Ascending aorta (tissue), 2 donors: ENCODE data around the gene CFAP43. TPM values are rescaled to one million over a fixed set of nuclear protein-coding genes. Genes with fewer than 3 reads are reported as not detected.

Experiments
- DNase-seq, 2 donors: peaks; one replicate each; pipeline ENCODE4 v3.0.0-alpha.2; 2019; ENCODE audit warnings: low spot score in 2 of 2
- H3K27ac ChIP-seq, 2 donors: fragments of 200-600 bp; sonication (generic); one replicate each; pipeline ENCODE4 v1.5.1; 2016 to 2017; ENCODE audit warnings: mild to moderate bottlenecking in 1 of 2
- H3K27me3 ChIP-seq: fragments of 200-600 bp; sonication (generic); one replicate; pipeline ENCODE4 v1.5.1; 2017
- H3K36me3 ChIP-seq, 2 donors: fragments of 200-600 bp; sonication (generic); one replicate each; pipeline ENCODE4 v1.5.1; 2016
- H3K4me1 ChIP-seq, 2 donors: fragments of 200-600 bp; sonication (generic); one replicate each; pipeline ENCODE4 v1.5.1; 2016 to 2017; ENCODE audit warnings: mild to moderate bottlenecking in 1 of 2
- H3K4me3 ChIP-seq, 2 donors: fragments of 200-600 bp; sonication (generic); one replicate each; pipeline ENCODE4 v1.5.1; 2016 to 2017; ENCODE audit warnings: mild to moderate bottlenecking in 1 of 2
- H3K9me3 ChIP-seq, 2 donors: fragments of 200-600 bp; sonication (generic); one replicate each; pipeline ENCODE4 v1.5.1; 2016
- CTCF ChIP-seq, 3 experiments: fragments of 200-600 bp in 2 of 3; fragments of 450-650 bp in 1 of 3; sonication (generic) in 2 of 3; IDR thresholded peaks; one replicate each; pipeline ENCODE4 v1.5.1; 2016 to 2019; ENCODE audit warnings: antibody characterized with exemption in 3 of 3, mild to moderate bottlenecking in 1 of 3, moderate library complexity in 1 of 3
- intact Hi-C: fragments of 100-400 bp; cut with DNase I; formaldehyde crosslinking; loops from one replicate; pipeline ENCODE4 v1.15.1; 2023
- total RNA-seq: library from RNA; depleted of rRNA; stranded (reverse); fragments of >200 nt; gene quantifications from one replicate; pipeline ENCODE4 v1.1.0, GENCODE V29; 2016

The CFAP43 gene
- 0.96 TPM for total RNA-seq

DNA sequence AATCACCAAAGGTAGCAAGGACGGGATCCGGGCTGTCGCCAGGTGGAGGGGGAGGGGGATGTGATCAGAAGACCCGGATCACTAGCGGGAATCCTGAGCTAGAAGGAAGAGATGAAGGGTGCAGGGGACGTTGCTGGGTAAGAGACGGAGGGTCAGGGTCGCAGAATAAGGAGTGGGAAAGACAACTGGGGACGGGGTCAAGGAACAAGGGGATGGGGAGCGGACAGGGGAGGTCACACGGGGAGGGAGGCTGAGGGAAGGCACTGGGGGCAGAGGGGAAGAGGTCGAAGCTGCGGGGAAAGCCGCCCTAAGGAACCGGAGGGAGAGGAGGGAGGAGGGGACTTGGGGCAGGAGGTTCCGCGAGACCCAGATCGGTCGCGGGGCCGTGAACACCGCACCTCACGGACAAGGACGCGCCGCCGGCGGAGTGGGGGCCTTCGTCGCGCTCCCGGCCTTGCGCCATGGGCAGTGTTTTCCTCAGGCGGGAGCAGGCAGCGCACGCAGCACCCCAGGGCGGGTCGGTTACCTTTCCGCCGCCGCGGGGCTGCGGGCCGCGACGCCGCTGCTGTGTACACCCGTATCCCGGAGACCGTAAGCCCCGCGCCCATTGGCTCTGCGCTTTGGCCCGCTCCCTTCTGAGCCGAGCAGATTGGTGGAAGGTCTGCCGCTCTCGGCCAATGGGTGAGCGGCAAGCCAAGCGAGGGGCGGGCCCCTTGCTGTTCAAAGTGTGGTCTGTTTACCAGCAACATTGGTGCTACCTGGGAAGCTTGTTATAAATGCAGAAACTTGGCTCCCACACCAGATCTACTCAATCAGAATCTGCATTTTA lies at the start of gene CFAP43:
TSS of gene CFAP43 (minus strand) at position 581 of the 829 bp plus-strand sequence. CDS start at position 463, 118 bp downstream.
- H3K27me3 ChIP-seq, result no peaks in the 10 kb centered on the region
- H3K4me1 ChIP-seq, result peaks cover 0 to 7% of the 10 kb centered on the region in 2 donors
- intact Hi-C loops, result loop anchor here (1.0 to 2.0 kb wide), 4 partner anchors 23 to 121 kb away; partner anchors contain the start of genes CFAP58 and GSTO2
- peak; percentile 92 to 99 for DNase-seq
- H3K9me3 ChIP-seq, result no peaks in the 10 kb centered on the region
- peak within 1 kb of the TSS; percentile 71 to 88 for H3K4me3 ChIP-seq
- no peak within 1 kb of the TSS for H3K27ac ChIP-seq
- H3K36me3 ChIP-seq, result no peaks in the 10 kb centered on the region
- no peak for TF ChIP-seq CTCF (IDR thresholded peaks at IDR 0.05)

DNA sequence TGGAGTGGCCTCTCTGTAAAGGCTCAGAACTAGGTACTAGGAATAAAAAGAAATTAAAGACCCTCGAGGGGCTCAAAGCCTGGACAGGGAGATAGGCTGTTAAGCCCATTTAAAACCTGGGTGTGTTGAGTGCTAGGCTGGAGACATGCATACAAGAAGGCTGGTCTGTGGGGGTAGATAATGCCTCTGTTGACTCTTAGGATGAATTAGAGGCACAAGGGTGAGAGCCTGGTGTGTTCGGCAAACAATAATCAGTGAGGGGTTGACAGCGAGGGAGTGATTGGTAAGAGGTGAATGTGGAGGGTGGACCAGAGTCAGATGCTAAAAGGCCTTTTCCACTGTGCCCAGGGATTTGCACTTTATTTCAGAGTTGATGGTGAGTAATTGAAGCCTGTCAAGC lies 49.5 kb upstream of the CFAP43 start:
- H3K9me3 ChIP-seq, result no peaks in the 10 kb centered on the region
- H3K4me3 ChIP-seq, result no peak overlapping the region
- no peak overlapping the region for H3K27ac ChIP-seq
- no peak for TF ChIP-seq CTCF (IDR thresholded peaks at IDR 0.05)
- DNase-seq, result no peak
- intact Hi-C loops, result no loop called here
- no peaks in the 10 kb centered on the region for H3K4me1 ChIP-seq
- H3K36me3 ChIP-seq, result no peaks in the 10 kb centered on the region
- no peaks in the 10 kb centered on the region for H3K27me3 ChIP-seq

DNA sequence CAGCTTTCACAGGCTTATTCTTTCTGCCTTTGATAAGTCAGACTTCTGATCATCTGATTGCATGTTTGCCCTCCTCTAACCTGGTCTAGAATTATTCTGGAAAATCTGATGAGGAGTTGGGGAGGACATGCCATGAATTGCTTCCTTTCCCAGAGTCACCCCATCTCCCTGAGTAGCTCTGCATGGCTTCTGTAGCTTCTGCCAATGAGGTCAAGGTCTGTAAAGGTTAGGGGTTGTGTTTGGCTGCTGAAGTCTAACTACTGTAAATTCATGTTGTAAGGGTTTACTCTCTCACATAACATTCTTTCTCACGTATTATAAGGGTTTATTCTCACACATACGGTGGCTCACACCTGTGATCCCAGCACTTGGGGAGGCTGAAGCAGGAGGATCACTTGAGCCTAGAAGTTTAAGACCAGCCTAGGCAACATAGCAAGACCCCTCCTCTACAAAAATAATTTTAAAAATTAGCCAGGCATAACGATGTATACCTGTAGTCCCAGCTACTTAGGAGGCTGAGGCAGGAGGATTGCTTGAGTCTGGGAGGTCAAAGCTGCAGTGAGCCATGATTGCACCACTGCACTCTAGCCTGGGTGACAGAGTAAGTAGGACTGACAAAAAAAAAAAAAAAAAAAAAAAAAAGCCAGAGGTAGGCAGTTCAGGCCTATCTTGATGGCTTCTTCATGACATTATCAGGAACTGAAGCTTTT lies 47.5 kb upstream of the CFAP43 start:
- no peaks in the 10 kb centered on the region for H3K4me1 ChIP-seq
- no peak overlapping the region for H3K4me3 ChIP-seq
- intact Hi-C loops, result no loop called here
- H3K27ac ChIP-seq, result no peak overlapping the region
- no peaks in the 10 kb centered on the region for H3K36me3 ChIP-seq
- no peak for DNase-seq
- no peaks in the 10 kb centered on the region for H3K27me3 ChIP-seq
- H3K9me3 ChIP-seq, result no peaks in the 10 kb centered on the region
- TF ChIP-seq CTCF (IDR thresholded peaks at IDR 0.05), result no peak

GRCh38 chr10:104277785-104278184 lies 45.6 kb upstream of the CFAP43 start:
- no peak for DNase-seq
- Histone ChIP-seq H3K27me3 (no peaks in the 10 kb centered on the region), H3K36me3 (no peaks in the 10 kb centered on the region), H3K4me1 (no peaks in the 10 kb centered on the region), H3K27ac (no peak overlapping the region), H3K9me3 (no peaks in the 10 kb centered on the region), H3K4me3 (no peak overlapping the region)
- TF ChIP-seq CTCF (IDR thresholded peaks at IDR 0.05), result no peak
- intact Hi-C loops, result no loop called here

GRCh38 chr10:104276192-104276591 lies 44.0 kb upstream of the CFAP43 start:
- Histone ChIP-seq H3K27me3 (no peaks in the 10 kb centered on the region), H3K27ac (no peak overlapping the region), H3K9me3 (no peaks in the 10 kb centered on the region), H3K4me1 (no peaks in the 10 kb centered on the region), H3K36me3 (no peaks in the 10 kb centered on the region), H3K4me3 (no peak overlapping the region)
- intact Hi-C loops, result no loop called here
- no peak for TF ChIP-seq CTCF (IDR thresholded peaks at IDR 0.05)
- no peak for DNase-seq
